Breast epithelium (tissue), 4 donors: ENCODE data around the gene PSME2. TPM values are rescaled to one million over a fixed set of nuclear protein-coding genes. Genes with fewer than 3 reads are reported as not detected.

Experiments
- DNase-seq, 2 donors: peaks; one replicate each; pipeline ENCODE4 v3.0.0-alpha.2; 2019; ENCODE audit warnings: low spot score in 2 of 2
- H3K27ac ChIP-seq, 2 donors: fragments of 200-600 bp; sonication (generic) in 1 of 2; one replicate each; pipeline ENCODE4 v1.5.1; 2016 to 2019; ENCODE audit warnings: mild to moderate bottlenecking in 1 of 2
- H3K27me3 ChIP-seq, 2 donors: fragments of 200-600 bp; sonication (generic) in 1 of 2; one replicate each; pipeline versions ENCODE4 v1.5.1 to v1.6.0; 2017 to 2019; ENCODE audit warnings: control low read depth in 1 of 2, mild to moderate bottlenecking in 1 of 2
- H3K36me3 ChIP-seq: fragments of 200-600 bp; one replicate; pipeline ENCODE4 v1.5.1; 2019
- H3K4me1 ChIP-seq, 2 donors: fragments of 200-600 bp; sonication (generic); one replicate each; pipeline ENCODE4 v1.5.1; 2016 to 2019; ENCODE audit warnings: control low read depth in 1 of 2
- H3K4me3 ChIP-seq, 3 donors: fragments of 200-600 bp; sonication (generic); 1 replicate in 2 of 3; 2 replicates in 1 of 3; pipeline ENCODE4 v1.5.1; 2016 to 2019; ENCODE audit warnings: mild to moderate bottlenecking in 3 of 3, moderate library complexity in 2 of 3
- H3K9me3 ChIP-seq, 2 donors: fragments of 200-600 bp; sonication (generic) in 1 of 2; one replicate each; pipeline ENCODE4 v1.5.1; 2016 to 2019; ENCODE audit warnings: control low read depth in 1 of 2
- CTCF ChIP-seq, 3 donors: fragments of 450-650 bp; IDR thresholded peaks; one replicate each; pipeline ENCODE4 v1.5.1; 2016 to 2017; ENCODE audit warnings: antibody characterized with exemption in 3 of 3, mild to moderate bottlenecking in 3 of 3, moderate library complexity in 3 of 3
- POLR2A ChIP-seq: fragments of 450-650 bp; IDR thresholded peaks from one replicate; pipeline ENCODE4 v1.6.1; 2016; ENCODE audit warnings: antibody characterized with exemption, mild to moderate bottlenecking, moderate library complexity
- POLR2AphosphoS5 ChIP-seq, 3 donors: sonication (generic); formaldehyde crosslinking; IDR thresholded peaks; one replicate each; pipeline ENCODE4 v1.6.1; 2017; ENCODE audit warnings: antibody characterized with exemption in 3 of 3
- intact Hi-C: fragments of 100-400 bp; cut with DNase I; formaldehyde crosslinking; loops from one replicate; pipeline ENCODE4 v1.15.1; 2023; ENCODE audit warnings: low total_unique reads
- total RNA-seq, 3 donors: library from RNA; depleted of rRNA; stranded (reverse); fragments of >200 nt; gene quantifications; one replicate each; pipeline ENCODE4 v1.1.0, GENCODE V29; 2016

The PSME2 gene
- total RNA-seq: 10 to 100 TPM; 22.1 to 69.2 (median 62.1) TPM

GRCh38 chr14:24146453-24146977 is at the start of gene PSME2:
TSS of gene PSME2 (minus strand) at chr14:24146610. CDS start at chr14:24146581, 29 bp downstream.
- DNase-seq: peak; percentile 89 to 97
- intact Hi-C loops: no loop called here
- peaks cover 4 to 9% of the 10 kb centered on the region in 2 donors for H3K4me1 ChIP-seq
- H3K9me3 ChIP-seq: no peaks in the 10 kb centered on the region
- H3K36me3 ChIP-seq: peaks cover 7% of the 10 kb centered on the region
- peak within 1 kb of the TSS; percentile 86 to 94 for H3K27ac ChIP-seq
- H3K27me3 ChIP-seq: no peaks in the 10 kb centered on the region
- H3K4me3 ChIP-seq: peak within 1 kb of the TSS; percentile 87 to 95 (median 94)
- TF ChIP-seq POLR2AphosphoS5 (IDR thresholded peaks at IDR 0.05) (peak in 1 of 3 donors; percentile 52), POLR2A (no peak)

GRCh38 chr14:24195186-24196070 is 49.0 kb upstream of the PSME2 start, which contains the start of gene TM9SF1:
TSS of gene TM9SF1 (minus strand) at chr14:24195441. CDS start at chr14:24195019, 422 bp downstream.
- Histone ChIP-seq H3K27me3 (no peaks in the 10 kb centered on the region), H3K9me3 (no peaks in the 10 kb centered on the region), H3K27ac (peak within 1 kb of the TSS; percentile 99), H3K36me3 (no peaks in the 10 kb centered on the region), H3K4me3 (peak within 1 kb of the TSS; percentile 70 to 90 (median 72)), H3K4me1 (peaks cover 0 to 7% of the 10 kb centered on the region in 2 donors)
- peak; percentile 72 to 86 for DNase-seq
- intact Hi-C loops: no loop called here
- TF ChIP-seq CTCF (IDR thresholded peaks at IDR 0.05): no peak
- peak; percentile 15 for TF ChIP-seq POLR2A
- TF ChIP-seq POLR2AphosphoS5 (IDR thresholded peaks at IDR 0.05): peak; percentile 73 to 96 (median 84)

- Histone ChIP-seq H3K36me3 (no peaks in the 10 kb centered on the region), H3K4me3 (peak overlapping the region; percentile 70 to 90 (median 72)), H3K4me1 (peaks cover 0 to 7% of the 10 kb centered on the region in 2 donors), H3K27ac (peak overlapping the region; percentile 99), H3K9me3 (no peaks in the 10 kb centered on the region), H3K27me3 (no peaks in the 10 kb centered on the region)
- DNase-seq: no peak
- TF ChIP-seq CTCF (IDR thresholded peaks at IDR 0.05) (no peak), POLR2A (no peak), POLR2AphosphoS5 (IDR thresholded peaks at IDR 0.05) (no peak)
- intact Hi-C loops: no loop called here
Measured at GRCh38 chr14:24194873-24195185, 48.4 kb upstream of the PSME2 start.

- no peaks in the 10 kb centered on the region for H3K9me3 ChIP-seq
- no peaks in the 10 kb centered on the region for H3K36me3 ChIP-seq
- peak overlapping the region; percentile 99 for H3K27ac ChIP-seq
- H3K4me3 ChIP-seq: peak overlapping the region; percentile 70 to 90 (median 72)
- intact Hi-C loops: no loop called here
- TF ChIP-seq CTCF (IDR thresholded peaks at IDR 0.05) (no peak), POLR2AphosphoS5 (IDR thresholded peaks at IDR 0.05) (no peak), POLR2A (no peak)
- no peak for DNase-seq
- peaks cover 0 to 7% of the 10 kb centered on the region in 2 donors for H3K4me1 ChIP-seq
- H3K27me3 ChIP-seq: no peaks in the 10 kb centered on the region
Measured at GRCh38 chr14:24194186-24194872, 47.9 kb upstream of the PSME2 start.

GRCh38 chr14:24192933-24193332 is 46.5 kb upstream of the PSME2 start:
- H3K9me3 ChIP-seq: no peaks in the 10 kb centered on the region
- H3K36me3 ChIP-seq: no peaks in the 10 kb centered on the region
- H3K27ac ChIP-seq: no peak overlapping the region
- H3K4me1 ChIP-seq: peaks cover under 1 to 7% of the 10 kb centered on the region in 2 donors
- no peak for TF ChIP-seq POLR2A
- TF ChIP-seq POLR2AphosphoS5 (IDR thresholded peaks at IDR 0.05): no peak
- TF ChIP-seq CTCF (IDR thresholded peaks at IDR 0.05): no peak
- H3K4me3 ChIP-seq: no peak overlapping the region
- intact Hi-C loops: no loop called here
- no peak for DNase-seq
- H3K27me3 ChIP-seq: no peaks in the 10 kb centered on the region
